Esophagus muscularis mucosa (tissue), 3 donors: ENCODE results near the gene RHPN2.

Experiments used
- EP300 ChIP-seq: sonication (generic); formaldehyde crosslinking; IDR thresholded peaks from one replicate; pipeline ENCODE4 v1.6.1; 2017; ENCODE audit warnings: antibody characterized with exemption
- TF ChIP-seq, protein P1 (sequence below), 3 experiments: fragments of 200-600 bp in 2 of 3; fragments of 450-650 bp in 1 of 3; sonication (generic) in 2 of 3; IDR thresholded peaks; one replicate each; pipeline ENCODE4 v1.5.1; 2017 to 2019; ENCODE audit warnings: antibody characterized with exemption in 3 of 3, mild to moderate bottlenecking in 2 of 3, moderate library complexity in 1 of 3

- TF ChIP-seq EP300: no peak
- TF ChIP-seq, protein P1, sequence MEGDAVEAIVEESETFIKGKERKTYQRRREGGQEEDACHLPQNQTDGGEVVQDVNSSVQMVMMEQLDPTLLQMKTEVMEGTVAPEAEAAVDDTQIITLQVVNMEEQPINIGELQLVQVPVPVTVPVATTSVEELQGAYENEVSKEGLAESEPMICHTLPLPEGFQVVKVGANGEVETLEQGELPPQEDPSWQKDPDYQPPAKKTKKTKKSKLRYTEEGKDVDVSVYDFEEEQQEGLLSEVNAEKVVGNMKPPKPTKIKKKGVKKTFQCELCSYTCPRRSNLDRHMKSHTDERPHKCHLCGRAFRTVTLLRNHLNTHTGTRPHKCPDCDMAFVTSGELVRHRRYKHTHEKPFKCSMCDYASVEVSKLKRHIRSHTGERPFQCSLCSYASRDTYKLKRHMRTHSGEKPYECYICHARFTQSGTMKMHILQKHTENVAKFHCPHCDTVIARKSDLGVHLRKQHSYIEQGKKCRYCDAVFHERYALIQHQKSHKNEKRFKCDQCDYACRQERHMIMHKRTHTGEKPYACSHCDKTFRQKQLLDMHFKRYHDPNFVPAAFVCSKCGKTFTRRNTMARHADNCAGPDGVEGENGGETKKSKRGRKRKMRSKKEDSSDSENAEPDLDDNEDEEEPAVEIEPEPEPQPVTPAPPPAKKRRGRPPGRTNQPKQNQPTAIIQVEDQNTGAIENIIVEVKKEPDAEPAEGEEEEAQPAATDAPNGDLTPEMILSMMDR (IDR thresholded peaks at IDR 0.05): no peak
Measured at GRCh38 chr19:33075519-33075918, 10.8 kb upstream of the RHPN2 start.
